IPS DF 19.7 (cell line): ENCODE data around the gene ZFPL1.
A peak's percentile ranks its signal among the peaks of the same experiment; 100 is the strongest.
"Not testable (repeated sequence)": the region's sequence is repeated elsewhere in the genome, so short reads cannot be mapped to it uniquely, and the experiment has no call there.

Experiments
- DNase-seq: peaks from one replicate; pipeline ENCODE4 v3.0.0-alpha.2; 2013; ENCODE audit warnings: low read depth, low spot score

Gene ZFPL1

GRCh38 chr11:65113839-65114238 is 29.8 kb downstream of the ZFPL1 start:
- no peak for DNase-seq

GRCh38 chr11:65114538-65115171 is 30.6 kb downstream of the ZFPL1 start:
- DNase-seq: no peak

GRCh38 chr11:65115361-65116082 is 31.5 kb downstream of the ZFPL1 start:
- DNase-seq: no peak

GRCh38 chr11:65116370-65117205 is 32.6 kb downstream of the ZFPL1 start:
- no peak for DNase-seq

- peak; percentile 86 for DNase-seq
Measured at GRCh38 chr11:65117206-65118096, 33.4 kb downstream of the ZFPL1 start, which contains the start of gene ZNHIT2. TSS of gene ZNHIT2 (minus strand) at chr11:65117701. CDS start at chr11:65117653, 48 bp downstream.

- DNase-seq: no peak
Measured at GRCh38 chr11:65118097-65118837, 34.2 kb downstream of the ZFPL1 start.

- not testable (repeated sequence) for DNase-seq
Measured at GRCh38 chr11:65118891-65119669, 35.1 kb downstream of the ZFPL1 start.

- DNase-seq: no peak
Measured at GRCh38 chr11:65119670-65119995, 35.6 kb downstream of the ZFPL1 start.

GRCh38 chr11:65120831-65121230 is 36.8 kb downstream of the ZFPL1 start:
- DNase-seq: no peak

- DNase-seq: no peak
Measured at GRCh38 chr11:65121447-65121864, 37.4 kb downstream of the ZFPL1 start.

GRCh38 chr11:65121865-65122696 is 38.1 kb downstream of the ZFPL1 start, which contains the start of the genes FAU and MRPL49:
TSS of gene FAU (minus strand) at chr11:65122134. CDS start at chr11:65121813, 321 bp downstream.
TSS of gene MRPL49 (plus strand) at chr11:65122321. CDS start at chr11:65122347, 26 bp downstream.
- peak; percentile 84 for DNase-seq

- DNase-seq: no peak
Measured at GRCh38 chr11:65124480-65125196, 40.6 kb downstream of the ZFPL1 start.

GRCh38 chr11:65125197-65126056 is 41.4 kb downstream of the ZFPL1 start:
- no peak for DNase-seq

- DNase-seq: no peak
Measured at GRCh38 chr11:65126624-65127274, 42.7 kb downstream of the ZFPL1 start.

- DNase-seq: no peak
Measured at GRCh38 chr11:65127473-65128181, 43.6 kb downstream of the ZFPL1 start.
